NCI-H1694 (cell line): ENCODE results near the gene ACTR5.
A peak's percentile ranks its signal among the peaks of the same experiment; 100 is the strongest.
"Not testable (repeated sequence)": the region's sequence is repeated elsewhere in the genome, so short reads cannot be mapped to it uniquely, and the experiment has no call there.

Experiments
- DNase-seq: peaks from one replicate; lab custom pipeline; 2025; lab: John Stamatoyannopoulos, UW

The ACTR5 gene

DNA sequence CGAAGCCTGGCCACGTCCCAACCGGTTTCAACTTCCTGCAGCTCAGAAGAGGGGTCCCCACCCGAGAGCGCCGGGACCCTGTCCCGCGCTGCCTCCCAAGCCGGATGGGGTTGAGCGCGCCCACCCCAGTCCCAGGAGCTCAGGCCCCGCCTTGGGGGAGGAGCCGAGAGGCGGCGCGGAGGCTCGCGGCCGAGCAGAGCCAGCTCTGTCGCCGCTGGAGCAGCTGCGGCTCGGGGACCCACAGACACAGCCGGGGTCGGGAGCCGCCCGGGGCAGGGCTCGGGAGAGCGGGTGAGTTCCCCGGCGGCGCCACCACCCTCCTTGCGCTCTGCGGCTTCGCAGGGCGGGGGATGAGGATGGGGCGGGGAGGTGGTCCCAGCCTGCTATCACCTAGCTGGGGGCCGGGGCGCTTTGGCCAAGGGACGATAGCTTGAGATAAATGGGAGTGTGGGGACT is 57.3 kb downstream of the ACTR5 start, which contains the start of gene PPP1R16B:
TSS of gene PPP1R16B (plus strand) at position 196 of the 456 bp plus-strand sequence. CDS start 30,229 bp downstream, outside the sequence.
- DNase-seq, result peak; percentile 15

DNA sequence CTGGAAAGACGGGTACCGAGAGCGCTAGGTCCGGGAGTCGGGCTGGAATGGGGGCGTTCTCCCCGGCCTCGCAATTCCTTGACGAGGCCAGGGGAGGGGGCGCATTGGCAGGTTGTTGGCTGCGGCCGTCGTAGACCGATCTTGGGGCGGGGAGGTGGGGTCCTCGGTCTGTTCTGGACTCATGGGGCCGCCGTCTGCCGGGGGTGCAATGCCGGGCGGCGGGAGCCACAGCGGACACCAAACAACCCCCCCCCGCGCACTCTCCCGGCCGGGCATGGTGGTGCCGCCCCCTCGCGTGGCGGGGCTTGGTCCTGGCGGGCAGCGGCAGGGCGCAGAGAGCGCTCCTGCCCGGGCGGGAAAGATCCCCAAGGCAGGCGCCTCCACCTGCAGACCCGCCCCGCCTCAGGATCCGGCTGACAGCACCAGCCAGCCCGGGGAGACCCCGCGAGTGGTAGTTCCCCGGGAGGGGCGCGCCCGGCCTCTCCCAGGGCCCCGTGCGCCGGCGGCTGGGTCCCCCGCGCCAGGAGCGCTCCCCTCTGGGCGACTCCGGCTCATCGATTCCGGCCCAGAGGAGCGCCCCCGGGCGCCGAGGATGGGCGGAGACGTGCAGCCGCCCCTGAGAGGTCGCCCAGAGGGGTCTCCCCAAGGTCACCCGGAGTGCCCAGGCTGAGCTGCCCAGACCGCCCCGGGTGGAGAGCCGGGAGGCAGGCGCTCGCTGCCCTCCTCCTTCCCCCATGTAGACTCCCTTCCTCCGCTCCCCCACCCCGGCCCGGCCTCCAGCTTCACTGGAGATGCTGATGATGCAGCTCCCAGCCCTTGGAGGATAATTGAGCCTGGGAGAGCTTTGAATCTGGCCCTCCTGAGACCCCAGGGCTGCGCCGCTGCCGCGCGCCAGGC is 57.9 kb downstream of the ACTR5 start:
- DNase-seq, result no peak

- no peak for DNase-seq
These were observed 58.8 kb downstream of the ACTR5 start for GRCh38 chr20:38806855-38807655.

DNA sequence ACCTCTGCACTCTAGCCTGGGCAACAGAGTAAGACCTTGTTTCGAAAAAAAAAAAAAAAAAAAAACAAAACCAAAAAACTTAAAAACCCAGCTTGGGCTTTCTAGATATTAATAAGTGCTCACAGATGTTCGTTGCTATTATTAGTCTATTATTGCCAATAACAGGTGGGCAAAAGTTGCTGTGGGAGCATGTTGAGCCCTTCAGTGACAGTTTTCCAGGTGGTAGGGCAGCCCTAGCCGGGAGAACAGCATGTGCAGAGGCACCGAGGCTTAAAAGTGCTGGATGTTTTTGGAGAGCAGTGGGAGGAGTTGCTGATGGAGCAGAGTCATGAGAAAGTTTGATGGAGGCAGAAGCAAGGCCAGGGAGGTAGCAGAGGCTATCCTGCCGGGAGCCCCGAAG is 61.7 kb downstream of the ACTR5 start:
- no peak for DNase-seq

DNA sequence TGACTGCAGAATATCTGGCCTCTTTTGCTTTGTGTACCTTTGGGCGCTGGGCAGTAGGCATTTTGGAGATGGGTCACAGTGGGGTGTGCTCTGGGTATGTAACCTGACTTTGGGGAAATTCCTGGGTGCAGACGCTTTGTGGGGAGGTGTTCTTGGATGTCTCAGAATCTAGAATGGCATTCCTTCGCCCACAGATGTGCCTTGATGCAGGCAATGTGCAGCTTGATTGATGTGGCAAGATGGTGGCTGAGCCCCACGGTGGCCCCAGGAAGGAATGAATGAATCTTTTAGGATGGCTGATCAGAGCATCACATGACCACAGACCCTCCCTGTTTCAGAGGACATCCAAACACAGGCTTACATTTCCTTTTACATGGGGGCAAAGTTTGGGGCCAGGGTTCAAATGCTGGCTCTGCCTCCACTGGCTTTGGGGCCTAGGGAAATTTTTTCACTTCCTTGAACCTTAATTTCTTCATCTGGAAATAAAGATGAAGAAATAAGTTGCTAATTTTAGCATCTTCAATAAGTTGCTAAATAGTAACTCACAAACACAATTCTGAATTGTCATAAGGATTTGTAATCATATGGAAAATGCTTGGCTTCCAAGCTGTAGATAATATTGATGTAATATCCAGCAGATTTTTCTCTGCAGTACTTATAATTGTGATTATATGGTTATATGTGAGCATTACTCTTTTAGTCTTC is 62.8 kb downstream of the ACTR5 start:
- DNase-seq, result no peak

- DNase-seq, result no peak
These were observed 63.5 kb downstream of the ACTR5 start for GRCh38 chr20:38811769-38812168.

- DNase-seq, result no peak
These were observed 63.9 kb downstream of the ACTR5 start for GRCh38 chr20:38812182-38812581.

GRCh38 chr20:38812709-38813573 is 64.7 kb downstream of the ACTR5 start:
- peak; percentile 41 for DNase-seq

DNA sequence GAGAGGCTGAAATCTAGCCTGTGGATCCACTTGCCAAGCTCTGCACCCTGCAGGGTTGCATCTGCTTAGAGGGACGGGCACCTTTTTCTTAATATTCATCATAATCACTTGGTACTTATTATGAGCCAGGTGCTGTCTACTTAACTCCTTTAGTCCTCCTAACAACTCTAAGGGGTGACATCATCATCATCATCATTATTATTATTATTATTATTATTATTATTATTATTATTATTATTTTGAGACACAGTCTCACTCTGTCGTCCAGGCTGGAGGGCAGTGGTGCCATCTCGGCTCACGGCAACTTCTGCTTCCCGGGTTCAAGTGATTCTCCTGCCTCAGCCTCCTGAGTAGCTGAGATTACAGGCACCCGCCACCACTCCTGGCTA is 65.3 kb downstream of the ACTR5 start:
- DNase-seq, result not testable (repeated sequence)

- no peak for DNase-seq
These were observed 67.2 kb downstream of the ACTR5 start for GRCh38 chr20:38815446-38815845.

DNA sequence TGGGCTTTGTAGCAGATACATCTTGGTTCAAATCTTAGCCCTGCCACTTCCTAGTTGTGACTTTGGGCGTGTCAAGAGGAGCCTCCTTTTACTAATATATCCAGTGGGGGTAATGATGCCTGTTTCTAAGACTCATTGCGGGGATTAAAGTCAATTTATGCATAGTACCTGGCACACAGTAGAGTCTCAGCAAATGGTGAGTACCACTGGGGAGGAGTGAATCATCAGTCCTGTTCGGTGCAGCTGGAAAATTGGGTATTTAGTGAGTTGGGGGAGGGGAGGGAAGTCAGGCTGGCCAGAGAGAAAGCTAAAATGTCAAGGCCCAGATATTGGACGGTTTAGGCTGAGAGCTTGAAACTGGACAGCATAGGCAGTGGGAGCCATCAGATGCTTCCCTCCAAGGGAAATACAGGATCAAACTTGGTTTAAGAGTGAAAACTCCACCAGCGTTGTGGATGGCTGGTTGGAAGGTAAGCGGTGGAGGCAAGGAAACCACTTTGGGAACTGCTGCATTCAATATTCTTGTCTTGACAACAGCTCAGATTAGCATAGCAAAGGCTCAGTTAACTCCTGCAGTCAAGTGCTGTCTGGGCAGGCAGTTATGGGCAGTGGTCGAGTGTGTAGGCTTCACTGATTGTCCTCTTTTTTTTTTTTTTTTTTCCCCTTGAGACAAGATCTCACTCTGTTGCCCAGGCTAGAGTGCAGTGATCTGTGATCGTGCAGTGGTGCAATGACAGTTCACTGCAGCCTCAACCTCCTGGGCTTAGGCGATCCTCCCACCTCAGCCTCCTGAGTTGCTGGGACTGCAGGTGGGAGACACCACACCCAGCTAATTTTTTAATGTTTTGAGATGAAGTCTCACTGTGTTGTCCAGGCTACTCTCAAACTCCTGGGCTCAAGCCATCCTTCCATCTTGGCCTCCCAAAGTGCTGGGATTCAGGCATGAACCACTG is 70.1 kb downstream of the ACTR5 start:
- no peak for DNase-seq
